ENCODE results near the gene PDZD2.

Gene PDZD2

GRCh38 chr5:31638748-31639418 lies at the start of gene PDZD2:
Gene PDZD2, plus strand, starts transcription at chr5:31639131.
- DNase-seq, result peak in 55 of 56 donors; percentile 36 to 92 (median 78)

GRCh38 chr5:31593665-31594064 lies 45.3 kb upstream of the PDZD2 start:
- no peak for DNase-seq

DNA sequence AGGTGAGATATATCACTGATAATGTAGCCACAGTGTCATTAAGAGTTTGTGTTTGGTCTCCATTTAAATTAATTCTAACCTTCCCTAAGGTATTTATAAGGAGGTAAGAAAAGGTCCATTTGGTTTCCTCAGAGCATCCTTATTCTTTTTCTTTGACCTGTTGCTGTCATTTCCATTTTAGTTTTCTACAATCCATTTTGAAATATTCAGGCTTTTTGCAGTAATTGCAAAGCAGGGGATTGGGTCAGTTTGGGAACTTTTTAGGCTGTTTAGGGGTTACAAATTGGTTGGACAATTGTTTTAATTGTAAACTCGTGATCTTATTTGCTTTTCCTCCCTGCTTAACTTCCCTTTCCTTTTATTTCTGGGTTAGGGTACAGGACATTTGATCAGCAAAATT lies 42.6 kb upstream of the PDZD2 start:
- DNase-seq, result no peak

DNA sequence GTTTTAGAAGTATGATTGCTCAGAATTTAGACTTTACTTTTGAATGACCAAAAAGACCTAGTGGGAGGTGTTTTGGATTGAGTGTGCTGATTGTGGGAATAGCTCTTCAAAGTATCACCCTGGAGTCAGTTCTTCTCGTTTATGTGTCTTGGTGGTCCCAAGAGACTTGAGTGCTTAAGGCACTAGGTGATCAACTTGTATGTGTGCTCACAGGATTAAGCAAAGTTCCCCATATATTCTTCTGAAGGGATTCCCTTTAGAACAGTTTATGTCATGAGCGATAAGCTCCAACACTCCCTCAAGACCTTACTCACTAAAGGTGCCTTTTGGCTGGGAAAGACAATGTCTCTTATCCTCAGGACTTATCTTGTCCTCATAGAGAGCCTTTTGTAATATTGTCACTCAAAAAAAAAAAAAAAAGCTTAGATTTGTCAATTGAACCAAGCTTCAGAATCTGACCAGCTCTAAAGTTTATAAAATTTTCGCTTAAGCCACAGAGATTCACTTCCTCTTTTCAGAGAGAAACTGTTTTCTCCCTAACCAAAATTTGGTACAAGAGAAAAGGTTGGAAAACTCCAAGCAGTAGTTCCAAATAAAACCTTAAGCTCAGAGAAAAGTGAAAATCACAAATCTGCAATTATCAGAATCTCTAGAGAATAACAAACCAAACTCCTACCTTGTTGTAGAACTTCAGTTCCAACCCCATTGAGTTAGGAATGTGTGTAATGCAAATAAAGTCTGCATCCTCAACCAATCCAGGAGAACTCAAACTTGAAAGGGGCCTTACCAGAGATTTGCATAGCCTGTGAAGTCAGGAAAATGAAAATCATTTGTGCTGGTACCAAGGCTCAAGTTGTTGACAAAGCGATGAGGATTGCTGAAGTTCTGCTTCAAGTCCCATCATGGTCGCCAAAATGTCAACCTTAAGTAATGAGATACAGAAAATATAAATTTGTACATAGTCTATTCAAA lies 40.0 kb upstream of the PDZD2 start:
- no peak for DNase-seq

GRCh38 chr5:31602305-31602704 lies 36.6 kb upstream of the PDZD2 start:
- DNase-seq, result peak in 1 of 56 donors; percentile 23

DNA sequence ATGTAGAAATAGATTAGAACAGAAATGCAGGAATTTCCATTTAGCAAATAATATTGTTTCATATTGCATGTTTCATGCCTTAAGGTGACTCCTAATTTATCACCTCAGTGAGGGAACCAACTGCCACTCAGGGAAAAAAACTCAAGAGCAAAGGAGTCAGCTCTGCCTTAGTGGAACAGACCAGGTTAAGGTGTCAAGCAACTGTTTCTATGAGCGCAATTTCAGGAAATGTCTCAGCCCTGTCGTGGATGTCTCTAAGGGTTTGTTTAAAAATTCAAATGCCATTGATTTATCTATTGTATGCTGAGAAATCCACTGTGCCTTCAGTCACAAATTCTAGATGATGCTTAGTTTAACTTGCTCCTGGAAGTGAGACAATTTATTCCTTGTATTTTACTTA lies 34.7 kb upstream of the PDZD2 start:
- DNase-seq, result no peak

DNA sequence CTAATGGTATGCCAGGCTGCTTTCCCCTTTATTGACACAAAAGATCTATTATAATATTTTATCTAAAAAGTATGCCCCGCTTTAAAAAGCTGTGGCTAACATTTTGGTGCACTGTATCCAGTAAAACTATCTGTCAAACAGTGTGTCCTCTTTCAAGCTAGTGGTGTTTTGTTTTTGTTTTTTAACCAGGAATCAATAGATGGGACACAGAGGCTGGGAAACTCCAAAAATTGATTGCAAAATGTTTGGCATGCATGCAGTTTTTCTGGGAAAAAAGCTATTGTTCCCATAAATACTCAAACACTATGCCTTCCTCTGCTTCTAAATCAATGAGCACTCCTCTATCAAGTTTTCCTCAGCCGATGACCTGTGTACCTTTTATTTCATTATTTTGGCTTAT lies 34.3 kb upstream of the PDZD2 start:
- DNase-seq, result no peak

- DNase-seq, result no peak
These were observed 33.0 kb upstream of the PDZD2 start for GRCh38 chr5:31605920-31606319.

DNA sequence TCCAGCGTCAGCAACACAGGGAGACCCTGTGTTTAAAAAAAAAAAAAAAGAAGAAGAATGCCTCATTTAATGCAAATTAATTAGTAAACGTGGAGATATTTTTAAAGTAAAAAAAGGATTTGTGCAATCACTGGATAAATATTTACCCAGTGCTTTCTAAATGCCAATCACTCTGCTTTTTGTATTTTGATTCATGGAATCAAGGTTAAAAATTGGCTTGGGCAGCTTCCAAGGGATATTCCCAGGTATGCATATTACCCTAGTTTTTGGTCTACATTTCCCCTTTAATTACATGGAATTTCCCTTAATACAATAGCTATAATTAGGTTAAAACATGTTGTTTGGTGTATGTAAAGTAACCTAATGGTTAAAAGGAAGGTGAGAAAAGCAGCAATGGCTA lies 31.4 kb upstream of the PDZD2 start:
- DNase-seq, result no peak

GRCh38 chr5:31611002-31611401 lies 27.9 kb upstream of the PDZD2 start:
- DNase-seq, result no peak

GRCh38 chr5:31613651-31614050 lies 25.3 kb upstream of the PDZD2 start:
- DNase-seq, result no peak

DNA sequence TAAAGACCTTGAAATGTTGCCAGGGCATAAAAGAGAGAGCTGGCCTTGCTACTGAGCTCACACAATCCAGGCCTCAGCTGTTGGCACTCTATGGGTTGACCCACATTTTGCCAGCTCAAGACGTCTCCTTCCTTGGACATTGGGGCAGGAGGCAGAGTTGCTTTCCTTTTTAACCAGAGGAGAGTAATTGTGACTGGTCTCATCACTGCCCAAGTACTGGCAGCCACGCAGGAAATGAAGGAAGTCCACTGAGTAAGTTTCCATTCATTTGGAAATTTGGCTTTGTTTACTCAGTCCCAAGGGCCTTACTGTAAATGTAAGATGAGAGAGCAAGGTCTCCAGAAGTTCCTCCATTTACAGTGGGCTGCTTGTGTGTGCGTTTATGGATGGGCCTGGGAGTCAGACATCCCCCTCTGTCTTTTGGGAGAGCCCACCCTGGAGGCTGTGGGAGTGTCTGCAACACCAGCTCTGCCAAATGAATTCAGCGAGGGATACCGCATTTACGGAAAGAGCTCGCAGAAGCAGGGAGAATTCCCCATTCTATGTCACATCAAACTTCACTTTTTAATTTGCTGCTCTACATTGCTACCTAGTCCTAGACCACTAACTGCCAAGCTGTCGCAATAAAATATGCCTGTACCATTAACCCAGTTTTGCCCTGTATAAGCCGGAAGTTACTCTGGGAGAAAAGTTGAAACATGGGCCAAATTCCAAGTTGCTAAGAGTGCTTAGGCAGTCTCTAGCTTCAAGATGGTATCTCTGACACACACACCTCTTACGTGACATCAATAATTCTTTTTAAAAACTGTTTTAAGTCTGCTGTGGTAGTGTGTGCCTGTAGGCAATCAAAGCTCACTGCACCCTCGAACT lies 24.5 kb upstream of the PDZD2 start:
- no peak for DNase-seq

DNA sequence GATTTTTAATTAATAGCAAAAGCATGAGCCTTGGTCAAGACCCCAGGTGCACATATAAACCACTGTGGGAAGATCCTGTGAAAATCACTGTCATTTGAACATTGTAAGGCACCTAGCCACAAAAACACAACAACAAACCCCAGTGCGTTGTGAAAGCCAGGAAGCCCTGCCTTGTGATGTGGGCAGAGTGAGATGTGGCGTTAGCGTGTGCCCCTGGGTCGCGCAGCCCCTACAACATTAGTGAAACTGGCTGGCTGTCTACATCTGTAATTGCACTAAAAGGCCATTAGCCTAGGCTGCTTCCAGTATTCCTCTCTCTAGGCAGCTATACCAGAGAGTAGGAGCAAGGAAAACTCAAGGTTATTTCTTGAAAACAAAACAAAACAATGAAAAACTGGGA lies 21.1 kb upstream of the PDZD2 start:
- DNase-seq, result no peak

GRCh38 chr5:31620026-31620425 lies 18.9 kb upstream of the PDZD2 start:
- no peak for DNase-seq

GRCh38 chr5:31623249-31623648 lies 15.7 kb upstream of the PDZD2 start:
- no peak for DNase-seq

DNA sequence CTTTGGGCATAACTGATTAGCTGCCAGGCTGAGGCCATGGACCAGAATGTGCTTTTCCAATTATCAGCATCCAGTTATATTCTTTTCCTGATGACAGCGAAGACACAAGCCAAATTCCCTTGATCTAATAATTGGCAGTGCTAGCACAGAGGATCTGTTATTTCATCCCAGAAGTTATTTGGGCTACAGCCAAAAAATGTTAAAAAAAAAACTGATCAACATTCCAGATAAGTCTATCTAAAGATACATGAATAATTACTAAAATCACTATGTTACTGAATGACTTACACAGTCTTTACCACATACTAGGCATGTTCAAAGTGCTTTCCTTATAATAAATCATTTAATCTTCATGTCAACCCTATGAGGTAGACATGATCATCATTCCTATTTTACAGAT lies 13.5 kb upstream of the PDZD2 start:
- no peak for DNase-seq

- DNase-seq, result no peak
These were observed 12.8 kb upstream of the PDZD2 start for GRCh38 chr5:31626156-31626555.

DNA sequence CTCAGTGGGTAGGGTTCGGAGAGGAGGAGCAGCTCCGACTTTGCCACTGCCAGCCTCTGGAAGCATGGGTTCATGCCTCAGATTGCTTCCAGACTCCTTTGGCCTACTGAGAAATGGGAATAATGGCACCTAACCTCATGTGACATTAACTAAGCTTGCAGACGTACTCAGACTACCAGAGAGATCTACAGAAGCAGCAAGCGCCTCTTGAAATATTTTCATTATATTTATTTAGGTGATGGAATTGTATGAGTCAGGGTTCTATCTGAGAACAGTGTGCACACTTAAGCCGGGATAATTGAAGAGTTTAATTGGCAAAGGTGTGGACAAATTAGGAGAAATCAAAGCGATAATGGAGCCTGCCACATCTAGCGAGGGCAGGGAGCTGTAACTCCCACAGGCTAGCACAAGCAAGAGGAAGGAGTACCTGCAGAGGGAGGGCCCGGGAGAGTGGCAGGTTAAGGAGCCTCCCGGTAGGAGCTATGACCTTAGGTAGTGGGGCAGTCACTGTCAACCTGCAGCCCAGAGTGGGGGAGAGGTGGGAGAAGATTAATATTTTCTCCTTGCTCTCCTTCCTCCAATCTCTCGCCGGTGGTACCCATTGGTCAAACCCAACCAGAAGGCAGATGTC lies 12.2 kb upstream of the PDZD2 start:
- DNase-seq, result no peak

DNA sequence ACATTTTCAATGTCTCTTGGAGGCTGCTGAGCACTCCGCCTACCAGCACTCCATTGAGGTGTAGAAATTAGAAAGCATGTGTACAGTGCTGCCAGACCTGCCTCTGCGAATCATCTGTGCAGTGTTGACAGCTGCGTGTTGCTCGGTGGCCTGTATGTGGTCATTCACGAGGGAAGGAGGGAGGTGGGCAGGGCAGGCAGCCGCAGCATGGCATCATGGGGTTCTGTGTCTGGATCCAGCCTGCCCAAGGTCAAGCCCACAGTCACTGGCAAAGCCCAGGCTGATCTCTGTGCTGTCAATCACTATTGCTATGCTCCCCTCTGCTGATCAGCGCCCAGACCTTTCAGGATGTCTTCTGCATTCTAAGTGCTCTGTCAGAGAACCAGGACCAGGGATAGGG lies 8.0 kb upstream of the PDZD2 start:
- no peak for DNase-seq

DNA sequence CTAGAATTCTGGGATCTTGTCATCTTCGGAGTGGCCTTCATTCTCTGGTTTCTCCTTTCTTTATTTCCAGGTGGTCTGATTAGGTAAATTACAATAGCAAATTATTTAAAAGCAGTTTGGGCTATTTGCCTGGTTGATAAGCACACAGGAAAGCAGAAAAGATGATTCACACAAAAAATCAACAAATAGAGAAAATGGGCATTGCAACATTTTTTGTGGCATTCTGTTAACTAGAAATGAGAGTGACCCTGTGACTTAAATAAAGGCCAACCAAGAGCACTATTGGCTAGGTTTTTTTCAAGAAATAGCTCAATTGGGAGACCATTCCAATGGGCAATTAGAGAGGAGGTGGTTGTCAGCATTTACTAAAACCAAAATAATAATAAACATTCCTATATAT lies 6.5 kb upstream of the PDZD2 start:
- DNase-seq, result no peak

- DNase-seq, result no peak
These were observed 3.5 kb upstream of the PDZD2 start for GRCh38 chr5:31635446-31635845.

Measured in nucleus accumbens (tissue), 56 donors.